ENCODE results near the gene SRGAP3.

Gene SRGAP3

DNA sequence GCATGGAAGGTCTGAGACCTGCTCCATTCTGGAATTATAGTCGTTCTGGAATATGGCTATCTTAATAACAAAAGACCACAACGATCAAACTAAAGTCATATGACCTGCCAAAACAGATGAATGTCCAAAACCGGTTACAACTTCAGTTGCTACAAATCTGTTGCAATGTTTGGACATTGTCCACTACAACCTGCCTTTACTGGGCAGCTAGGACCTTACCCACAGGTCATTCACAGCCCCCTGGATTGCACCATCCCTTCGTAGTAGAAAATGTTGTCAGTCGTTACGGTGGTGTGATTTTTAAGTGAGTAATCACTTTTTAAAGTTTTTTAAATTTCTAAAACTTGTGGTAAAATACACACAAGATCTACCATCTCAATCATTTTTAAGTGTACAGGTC lies 22.5 kb upstream of the SRGAP3 start:
- TF ChIP-seq, protein P1, sequence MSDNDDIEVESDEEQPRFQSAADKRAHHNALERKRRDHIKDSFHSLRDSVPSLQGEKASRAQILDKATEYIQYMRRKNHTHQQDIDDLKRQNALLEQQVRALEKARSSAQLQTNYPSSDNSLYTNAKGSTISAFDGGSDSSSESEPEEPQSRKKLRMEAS (IDR thresholded peaks at IDR 0.05): no peak
- TF ChIP-seq TEAD4 (IDR thresholded peaks at IDR 0.05) (no peak), RAD21 (IDR thresholded peaks at IDR 0.05; ENCODE audit: low read depth) (no peak), CREB1 (IDR thresholded peaks at IDR 0.05; ENCODE audit: low read depth) (no peak), TCF12 (IDR thresholded peaks at IDR 0.05; ENCODE audit: low read depth) (no peak), NFIC (IDR thresholded peaks at IDR 0.05) (no peak), ZBTB7A (IDR thresholded peaks at IDR 0.05; ENCODE audit: low read depth) (no peak), EP300 (IDR thresholded peaks at IDR 0.05; ENCODE audit: borderline replicate concordance) (no peak), FOXM1 (IDR thresholded peaks at IDR 0.05; ENCODE audit: borderline replicate concordance, low read depth) (no peak), TAF1 (IDR thresholded peaks at IDR 0.05; ENCODE audit: low read depth) (no peak), EGR1 (IDR thresholded peaks at IDR 0.05) (no peak)
- TF ChIP-seq, protein P2, sequence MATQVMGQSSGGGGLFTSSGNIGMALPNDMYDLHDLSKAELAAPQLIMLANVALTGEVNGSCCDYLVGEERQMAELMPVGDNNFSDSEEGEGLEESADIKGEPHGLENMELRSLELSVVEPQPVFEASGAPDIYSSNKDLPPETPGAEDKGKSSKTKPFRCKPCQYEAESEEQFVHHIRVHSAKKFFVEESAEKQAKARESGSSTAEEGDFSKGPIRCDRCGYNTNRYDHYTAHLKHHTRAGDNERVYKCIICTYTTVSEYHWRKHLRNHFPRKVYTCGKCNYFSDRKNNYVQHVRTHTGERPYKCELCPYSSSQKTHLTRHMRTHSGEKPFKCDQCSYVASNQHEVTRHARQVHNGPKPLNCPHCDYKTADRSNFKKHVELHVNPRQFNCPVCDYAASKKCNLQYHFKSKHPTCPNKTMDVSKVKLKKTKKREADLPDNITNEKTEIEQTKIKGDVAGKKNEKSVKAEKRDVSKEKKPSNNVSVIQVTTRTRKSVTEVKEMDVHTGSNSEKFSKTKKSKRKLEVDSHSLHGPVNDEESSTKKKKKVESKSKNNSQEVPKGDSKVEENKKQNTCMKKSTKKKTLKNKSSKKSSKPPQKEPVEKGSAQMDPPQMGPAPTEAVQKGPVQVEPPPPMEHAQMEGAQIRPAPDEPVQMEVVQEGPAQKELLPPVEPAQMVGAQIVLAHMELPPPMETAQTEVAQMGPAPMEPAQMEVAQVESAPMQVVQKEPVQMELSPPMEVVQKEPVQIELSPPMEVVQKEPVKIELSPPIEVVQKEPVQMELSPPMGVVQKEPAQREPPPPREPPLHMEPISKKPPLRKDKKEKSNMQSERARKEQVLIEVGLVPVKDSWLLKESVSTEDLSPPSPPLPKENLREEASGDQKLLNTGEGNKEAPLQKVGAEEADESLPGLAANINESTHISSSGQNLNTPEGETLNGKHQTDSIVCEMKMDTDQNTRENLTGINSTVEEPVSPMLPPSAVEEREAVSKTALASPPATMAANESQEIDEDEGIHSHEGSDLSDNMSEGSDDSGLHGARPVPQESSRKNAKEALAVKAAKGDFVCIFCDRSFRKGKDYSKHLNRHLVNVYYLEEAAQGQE (IDR thresholded peaks at IDR 0.05; ENCODE audit: low read depth): no peak

DNA sequence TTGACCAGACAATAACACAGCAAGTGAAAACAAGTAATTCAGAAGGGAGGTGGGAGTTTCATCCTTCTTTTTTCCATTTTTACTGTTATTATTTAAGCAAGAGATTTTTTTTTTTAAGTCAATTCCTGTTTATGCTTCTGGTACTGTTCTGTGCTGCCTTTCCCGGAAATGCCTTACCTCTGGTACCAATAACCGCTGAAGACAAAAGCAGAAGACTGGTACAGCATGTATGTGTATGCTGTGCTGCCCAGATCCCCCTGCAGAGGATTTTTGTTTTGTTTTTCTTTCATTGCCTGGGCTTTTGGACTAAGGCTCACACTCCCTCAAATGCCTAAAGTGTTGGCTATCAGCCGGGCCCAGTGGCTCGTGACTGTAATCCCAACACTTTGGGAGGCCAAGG lies 21.3 kb upstream of the SRGAP3 start:
- TF ChIP-seq RAD21 (IDR thresholded peaks at IDR 0.05; ENCODE audit: low read depth) (no peak), YY1 (IDR thresholded peaks at IDR 0.05; ENCODE audit: low read depth) (no peak), TEAD4 (IDR thresholded peaks at IDR 0.05) (no peak), EP300 (IDR thresholded peaks at IDR 0.05; ENCODE audit: borderline replicate concordance) (no peak), NFIC (IDR thresholded peaks at IDR 0.05) (no peak), CREB1 (IDR thresholded peaks at IDR 0.05; ENCODE audit: low read depth) (no peak), ZBTB7A (IDR thresholded peaks at IDR 0.05; ENCODE audit: low read depth) (no peak), FOXM1 (IDR thresholded peaks at IDR 0.05; ENCODE audit: borderline replicate concordance, low read depth) (no peak), EGR1 (IDR thresholded peaks at IDR 0.05) (no peak), TCF12 (IDR thresholded peaks at IDR 0.05; ENCODE audit: low read depth) (no peak), CEBPB (IDR thresholded peaks at IDR 0.05) (no peak)
- TF ChIP-seq, protein P2 (IDR thresholded peaks at IDR 0.05; ENCODE audit: low read depth): no peak
- TF ChIP-seq, protein P1 (IDR thresholded peaks at IDR 0.05): no peak
- TF ChIP-seq, protein P3, sequence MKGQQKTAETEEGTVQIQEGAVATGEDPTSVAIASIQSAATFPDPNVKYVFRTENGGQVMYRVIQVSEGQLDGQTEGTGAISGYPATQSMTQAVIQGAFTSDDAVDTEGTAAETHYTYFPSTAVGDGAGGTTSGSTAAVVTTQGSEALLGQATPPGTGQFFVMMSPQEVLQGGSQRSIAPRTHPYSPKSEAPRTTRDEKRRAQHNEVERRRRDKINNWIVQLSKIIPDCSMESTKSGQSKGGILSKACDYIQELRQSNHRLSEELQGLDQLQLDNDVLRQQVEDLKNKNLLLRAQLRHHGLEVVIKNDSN (IDR thresholded peaks at IDR 0.05): no peak

DNA sequence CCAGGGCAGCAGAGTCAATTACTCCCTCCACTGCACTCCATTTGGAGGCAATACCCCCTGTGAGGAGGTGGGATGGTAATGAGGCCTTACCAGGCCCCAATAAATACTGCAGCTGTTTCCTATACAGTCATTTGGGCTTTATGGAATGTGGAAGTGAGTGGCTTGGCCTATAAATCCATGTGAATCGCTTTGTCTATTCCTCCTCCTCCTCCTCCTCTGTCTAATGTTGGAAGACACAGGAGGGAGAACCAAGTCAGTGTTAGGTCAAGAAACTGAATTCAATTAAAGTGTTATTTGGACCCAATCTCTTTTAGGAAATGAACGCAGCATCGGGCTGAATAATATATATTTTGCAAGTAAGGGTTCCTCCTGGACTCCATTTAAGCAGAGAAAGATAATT lies 17.3 kb upstream of the SRGAP3 start:
- TF ChIP-seq CREB1 (IDR thresholded peaks at IDR 0.05; ENCODE audit: low read depth): no peak
- no peak for TF ChIP-seq ZBTB7A (IDR thresholded peaks at IDR 0.05; ENCODE audit: low read depth)
- TF ChIP-seq CEBPB (IDR thresholded peaks at IDR 0.05): no peak
- TF ChIP-seq, protein P2 (IDR thresholded peaks at IDR 0.05; ENCODE audit: low read depth): no peak
- TF ChIP-seq, protein P3 (IDR thresholded peaks at IDR 0.05): no peak
- no peak for TF ChIP-seq FOXM1 (IDR thresholded peaks at IDR 0.05; ENCODE audit: borderline replicate concordance, low read depth)
- no peak for TF ChIP-seq RAD21 (IDR thresholded peaks at IDR 0.05; ENCODE audit: low read depth)
- TF ChIP-seq TCF12 (IDR thresholded peaks at IDR 0.05; ENCODE audit: low read depth): no peak
- no peak for TF ChIP-seq EP300 (IDR thresholded peaks at IDR 0.05; ENCODE audit: borderline replicate concordance)
- no peak for TF ChIP-seq YY1 (IDR thresholded peaks at IDR 0.05; ENCODE audit: low read depth)
- no peak for TF ChIP-seq NFIC (IDR thresholded peaks at IDR 0.05)
- TF ChIP-seq TAF1 (IDR thresholded peaks at IDR 0.05; ENCODE audit: low read depth): no peak
- TF ChIP-seq EGR1 (IDR thresholded peaks at IDR 0.05): no peak

DNA sequence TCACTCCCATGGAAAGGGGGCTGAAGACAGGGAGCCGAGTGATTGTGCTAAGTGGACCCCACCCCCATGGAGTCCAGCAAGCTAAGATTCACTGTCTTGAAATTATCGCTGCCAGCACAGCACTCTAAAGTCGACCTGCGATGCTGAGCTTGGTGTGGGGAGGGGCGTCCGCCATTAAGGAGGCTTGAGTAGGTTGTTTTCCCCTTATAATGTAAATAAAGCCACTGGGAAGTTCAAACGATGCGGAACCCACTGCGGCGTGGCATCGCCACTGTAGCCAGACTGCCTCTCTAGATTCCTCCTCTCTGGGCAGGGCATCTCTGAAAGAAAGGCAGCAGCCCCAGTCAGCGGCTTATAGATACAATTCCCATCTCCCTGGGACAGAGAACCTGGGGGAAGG lies 10.9 kb upstream of the SRGAP3 start:
- TF ChIP-seq TCF12 (IDR thresholded peaks at IDR 0.05; ENCODE audit: low read depth) (no peak), CEBPB (IDR thresholded peaks at IDR 0.05) (no peak)

DNA sequence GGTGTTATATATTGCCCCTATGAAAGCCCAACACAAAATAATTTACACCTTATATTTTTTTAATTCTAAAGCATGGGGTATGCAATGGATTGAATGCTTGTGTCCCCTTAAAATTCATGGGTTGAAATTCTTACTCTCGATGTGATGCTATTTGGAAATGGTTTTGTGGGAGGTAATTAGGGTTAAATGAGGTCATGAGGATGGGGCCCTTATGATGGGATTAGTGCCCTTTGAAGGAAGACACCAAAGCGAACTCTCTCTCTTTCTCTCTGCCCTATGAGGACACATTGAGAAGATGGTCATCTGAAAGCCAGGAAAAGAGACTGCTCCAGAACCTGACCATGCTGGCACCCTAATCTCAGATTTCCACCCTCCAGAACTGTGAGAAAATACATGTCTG lies 7.6 kb upstream of the SRGAP3 start:
- TF ChIP-seq, protein P2 (IDR thresholded peaks at IDR 0.05; ENCODE audit: low read depth): no peak
- TF ChIP-seq TEAD4 (IDR thresholded peaks at IDR 0.05): no peak
- no peak for TF ChIP-seq RAD21 (IDR thresholded peaks at IDR 0.05; ENCODE audit: low read depth)
- no peak for TF ChIP-seq CREB1 (IDR thresholded peaks at IDR 0.05; ENCODE audit: low read depth)
- no peak for TF ChIP-seq FOXM1 (IDR thresholded peaks at IDR 0.05; ENCODE audit: borderline replicate concordance, low read depth)
- TF ChIP-seq NFIC (IDR thresholded peaks at IDR 0.05): no peak
- TF ChIP-seq, protein P3 (IDR thresholded peaks at IDR 0.05): no peak
- no peak for TF ChIP-seq TAF1 (IDR thresholded peaks at IDR 0.05; ENCODE audit: low read depth)
- no peak for TF ChIP-seq ZBTB7A (IDR thresholded peaks at IDR 0.05; ENCODE audit: low read depth)
- no peak for TF ChIP-seq TCF12 (IDR thresholded peaks at IDR 0.05; ENCODE audit: low read depth)
- TF ChIP-seq CEBPB (IDR thresholded peaks at IDR 0.05): no peak
- TF ChIP-seq YY1 (IDR thresholded peaks at IDR 0.05; ENCODE audit: low read depth): no peak
- no peak for TF ChIP-seq EGR1 (IDR thresholded peaks at IDR 0.05)
- TF ChIP-seq EP300 (IDR thresholded peaks at IDR 0.05; ENCODE audit: borderline replicate concordance): no peak
